ENCODE results near the gene HACL1.

The HACL1 gene

GRCh38 chr3:15523660-15524417, 77.5 kb downstream of the HACL1 start:
- no peak for DNase-seq (ENCODE audit: low read depth)

GRCh38 chr3:15522016-15522415, 79.4 kb downstream of the HACL1 start:
- DNase-seq (ENCODE audit: low read depth): no peak

- no peak for DNase-seq (ENCODE audit: low read depth)
Measured at GRCh38 chr3:15521573-15521965, 79.8 kb downstream of the HACL1 start, which contains the start of gene COLQ. TSS of gene COLQ (minus strand) at chr3:15521706. CDS start at chr3:15521625, 81 bp downstream.

DNA sequence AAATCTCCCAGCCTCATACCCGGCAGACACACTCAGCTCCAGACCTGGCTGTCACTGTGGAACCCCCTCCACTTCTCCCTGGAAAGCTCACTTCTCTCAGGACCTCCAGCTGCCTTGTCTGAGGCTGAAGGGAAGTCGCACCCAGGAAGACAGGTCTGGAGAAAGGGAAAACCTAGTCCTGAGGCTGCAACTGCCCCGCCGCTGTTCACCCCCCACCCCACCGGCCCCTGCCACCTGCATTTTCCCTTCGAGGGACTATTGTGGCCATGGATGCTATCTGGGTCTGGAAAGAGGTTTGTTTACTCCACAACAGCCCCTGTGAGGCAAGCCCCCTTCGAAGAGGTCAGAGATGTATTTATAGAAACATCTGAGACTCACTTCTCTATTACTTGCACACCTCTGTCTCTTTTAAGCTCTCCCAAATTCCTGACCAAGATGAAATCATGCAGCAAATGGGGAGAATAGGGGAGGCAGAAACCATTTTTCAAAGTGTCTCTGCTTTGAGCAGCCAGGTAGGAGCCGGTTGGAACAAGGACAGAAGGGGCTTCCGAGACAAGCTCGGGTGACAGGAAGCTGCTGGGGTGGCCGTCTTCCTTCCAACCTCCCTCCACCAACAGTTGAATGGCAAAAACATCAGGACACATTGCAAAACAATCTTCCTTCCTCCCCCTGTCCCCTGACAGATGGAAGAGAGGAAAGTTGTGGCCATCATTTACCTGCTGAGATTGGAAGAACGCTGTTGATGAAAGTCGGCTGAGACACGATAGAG, 80.4 kb downstream of the HACL1 start:
- no peak for DNase-seq (ENCODE audit: low read depth)

GRCh38 chr3:15520185-15520584, 81.2 kb downstream of the HACL1 start:
- no peak for DNase-seq (ENCODE audit: low read depth)

DNA sequence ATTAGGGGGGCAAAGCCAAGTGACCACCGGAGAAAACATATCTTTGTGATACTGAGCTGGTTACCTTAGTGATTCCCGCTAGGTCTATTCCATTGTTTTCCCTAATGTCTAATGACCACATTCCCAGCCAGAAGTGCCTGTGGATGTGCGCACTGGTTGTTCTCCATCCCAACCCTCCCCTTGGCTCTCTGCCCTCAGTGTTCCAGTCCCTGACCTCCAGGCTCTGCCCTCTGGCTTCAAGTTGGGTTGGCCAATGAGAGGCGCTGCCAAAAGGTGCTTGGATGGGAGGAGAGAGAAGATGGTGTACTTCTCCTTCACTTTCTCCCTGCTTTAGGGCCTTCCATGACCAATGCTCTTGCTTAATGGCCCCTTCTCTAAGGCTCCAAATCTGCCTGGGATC, 82.3 kb downstream of the HACL1 start:
- DNase-seq (ENCODE audit: low read depth): no peak

DNA sequence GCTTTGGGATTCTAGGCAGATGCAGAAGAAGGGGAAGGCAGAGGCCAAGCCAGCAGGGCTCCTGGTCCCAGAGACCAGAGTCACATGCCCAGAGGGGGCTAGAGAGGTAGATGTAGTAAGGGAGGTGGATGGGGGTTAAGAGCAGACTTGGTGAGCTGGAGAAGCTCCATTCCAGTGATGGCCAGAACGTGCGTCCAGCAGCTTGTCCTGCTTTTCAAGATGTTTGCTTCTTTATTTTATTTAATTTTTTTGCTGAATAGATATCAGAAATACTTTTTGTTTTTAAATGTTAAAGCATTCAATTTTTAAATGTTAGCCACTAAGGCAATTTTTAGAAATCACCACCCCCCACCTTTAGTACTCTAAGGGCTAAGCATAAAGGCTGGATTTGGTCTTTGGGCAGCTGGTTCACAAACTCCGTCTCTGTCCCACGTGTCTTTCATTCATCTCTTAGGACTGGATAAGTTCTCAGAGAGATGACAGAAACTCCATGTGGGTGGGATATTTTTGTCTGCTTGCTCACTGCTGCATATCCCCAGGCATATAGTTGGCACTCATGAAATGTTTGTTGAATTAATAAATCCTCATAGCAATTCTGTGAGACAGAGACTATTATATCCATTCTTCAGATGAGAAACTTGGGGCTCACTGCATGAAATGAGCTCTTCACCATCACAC, 86.6 kb downstream of the HACL1 start:
- no peak for DNase-seq (ENCODE audit: low read depth)

DNA sequence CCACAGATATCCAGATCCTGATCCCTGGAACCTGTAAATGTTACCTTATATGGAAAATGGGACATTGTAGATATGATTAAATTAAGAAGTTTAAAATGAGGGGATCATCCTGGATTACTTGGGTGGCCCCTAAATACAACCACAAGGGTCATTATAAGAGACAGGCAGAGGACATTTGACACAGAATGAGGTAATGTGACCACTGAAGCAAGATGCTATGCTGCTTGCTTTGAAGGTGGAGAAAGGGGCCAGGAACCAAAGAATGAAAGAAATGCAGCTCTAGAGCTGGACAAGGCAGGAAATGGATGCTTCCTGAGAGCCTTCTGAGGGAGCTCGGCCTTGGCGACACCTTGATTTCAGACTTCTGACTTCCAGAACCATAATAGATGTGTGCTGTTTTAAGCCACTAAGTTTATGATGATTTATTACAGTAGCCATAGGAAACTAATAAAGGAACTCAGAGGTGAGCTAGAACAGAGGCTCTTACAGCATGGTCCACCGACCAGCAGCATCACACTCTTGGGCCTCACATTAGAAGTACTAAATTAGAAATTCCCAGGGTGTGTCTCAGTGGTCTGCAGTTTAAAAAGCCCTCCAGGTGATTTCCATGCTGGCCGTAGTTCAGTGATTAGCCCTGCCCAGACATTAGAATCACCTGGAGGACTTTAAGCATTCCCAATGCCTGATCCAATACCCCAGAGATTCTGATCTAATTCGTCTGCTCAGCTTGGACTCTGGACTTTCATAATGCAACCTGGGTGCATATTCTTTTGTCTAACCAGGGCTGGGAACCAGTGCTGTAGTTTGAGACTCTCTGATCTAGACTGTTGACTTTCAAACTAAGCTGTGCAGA, 87.3 kb downstream of the HACL1 start:
- no peak for DNase-seq (ENCODE audit: low read depth)

- DNase-seq (ENCODE audit: low read depth): no peak
Measured at GRCh38 chr3:15513116-15513515, 88.3 kb downstream of the HACL1 start.

DNA sequence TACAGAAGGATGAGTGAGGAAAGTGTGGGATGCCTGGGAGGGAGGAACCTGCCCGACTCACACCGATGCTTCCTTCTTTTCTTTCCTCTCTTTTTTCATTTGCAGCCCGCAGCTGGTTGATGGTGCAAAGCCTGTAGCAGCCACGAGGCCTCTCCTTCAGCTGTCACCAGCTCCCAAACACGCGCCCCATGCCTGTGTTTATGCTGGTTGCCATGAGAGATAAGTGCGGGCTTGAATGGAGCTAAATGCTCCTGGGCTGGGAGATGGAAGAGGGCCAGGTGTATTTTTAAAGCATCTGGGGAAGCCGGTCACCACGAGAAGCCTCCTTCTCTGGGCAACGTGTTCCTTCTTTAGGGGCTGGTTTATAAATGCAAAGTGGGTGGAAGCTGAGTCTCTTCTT, 89.2 kb downstream of the HACL1 start:
- no peak for DNase-seq (ENCODE audit: low read depth)

- no peak for DNase-seq (ENCODE audit: low read depth)
Measured at GRCh38 chr3:15511156-15511555, 90.2 kb downstream of the HACL1 start.

Measured in activated T-helper 1 cell treated with Interleukin-2 at 50 U/mL for 16 hours (primary cell).